SK-N-DZ (cell line): ENCODE measurements around the gene PAEP. TPM values are rescaled to one million over a fixed set of nuclear protein-coding genes. Genes with fewer than 3 reads are reported as not detected.
"Not testable (repeated sequence)": the region's sequence is repeated elsewhere in the genome, so short reads cannot be mapped to it uniquely, and the experiment has no call there.

ENCODE experiments used
- DNase-seq: peaks from one replicate; pipeline ENCODE4 v3.0.0-alpha.2; 2015; ENCODE audit warnings: low spot score
- polyA plus RNA-seq, 2 experiments: library from polyadenylated mRNA; depleted of rRNA; stranded (reverse); fragments of >200 nt; gene quantifications; 2 replicates each; pipeline ENCODE4 v1.2.3, GENCODE V29; 2014

Gene PAEP
- polyA plus RNA-seq (2014; cell fraction: cytosol; rRNA removed) = not detected in 2 replicates
- polyA plus RNA-seq (2014; cell fraction: nucleus; rRNA removed) = not detected in 2 replicates

DNA sequence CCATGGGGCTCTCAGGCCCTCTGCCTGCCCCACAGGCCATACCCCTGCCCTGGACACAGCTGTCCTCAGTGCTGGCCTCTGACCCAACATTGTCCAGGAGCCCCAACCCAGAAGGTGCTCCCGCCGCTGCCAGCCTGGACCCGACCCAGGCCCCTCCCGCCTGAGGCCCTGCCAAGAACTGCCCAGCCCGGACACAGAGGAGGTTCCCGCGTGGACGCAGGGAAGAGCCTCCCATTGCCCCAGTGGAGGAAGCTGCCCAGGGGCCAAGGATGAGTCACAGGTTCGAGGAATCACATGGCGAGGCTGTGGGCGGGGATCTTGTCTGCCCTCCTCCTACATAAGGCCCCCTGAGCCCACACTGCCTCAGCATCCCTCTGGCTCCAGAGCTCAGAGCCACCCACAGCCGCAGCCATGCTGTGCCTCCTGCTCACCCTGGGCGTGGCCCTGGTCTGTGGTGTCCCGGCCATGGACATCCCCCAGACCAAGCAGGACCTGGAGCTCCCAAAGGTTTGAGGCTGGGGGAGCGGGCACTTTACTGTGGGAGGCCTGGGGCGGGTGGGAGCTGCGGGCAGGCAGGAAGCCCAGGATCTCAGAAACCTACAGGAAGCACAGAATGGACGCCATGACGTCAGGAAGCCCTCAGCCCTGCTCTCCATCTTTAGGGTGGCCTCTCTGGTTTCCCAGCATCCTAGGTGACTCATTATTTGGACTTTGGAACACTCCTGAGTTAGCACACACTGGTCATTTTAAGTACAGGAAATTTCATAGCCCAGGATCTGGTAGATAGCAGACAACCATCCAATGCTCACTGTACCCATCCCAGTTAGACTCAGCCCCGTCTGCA lies at the start of gene PAEP:
Gene PAEP (plus strand): TSS at position 366 of the 844 bp plus-strand sequence.
- DNase-seq = no peak

- DNase-seq = no peak
Observed at GRCh38 chr9:135512241-135512603, 49.3 kb upstream of the PAEP start.

DNA sequence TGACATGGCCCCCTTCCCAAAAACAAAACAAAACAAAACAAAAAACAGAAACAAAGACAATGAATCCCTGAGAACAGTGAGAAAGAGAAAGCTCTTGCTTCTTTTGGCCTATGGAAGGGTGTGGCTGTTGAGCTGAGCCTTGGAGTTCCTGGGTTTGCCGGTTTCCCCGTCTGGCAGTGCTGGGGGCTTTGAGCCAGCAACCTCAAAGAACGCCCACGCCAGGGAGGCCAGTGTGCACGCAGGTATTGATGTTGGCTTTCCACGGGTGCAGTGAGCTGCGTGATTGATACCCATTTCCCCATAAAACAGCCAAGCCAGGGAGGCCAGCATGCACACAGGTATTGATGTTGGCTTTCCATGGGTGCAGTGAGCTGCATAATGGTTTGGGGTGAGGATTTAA lies 48.7 kb upstream of the PAEP start:
- no peak for DNase-seq

DNA sequence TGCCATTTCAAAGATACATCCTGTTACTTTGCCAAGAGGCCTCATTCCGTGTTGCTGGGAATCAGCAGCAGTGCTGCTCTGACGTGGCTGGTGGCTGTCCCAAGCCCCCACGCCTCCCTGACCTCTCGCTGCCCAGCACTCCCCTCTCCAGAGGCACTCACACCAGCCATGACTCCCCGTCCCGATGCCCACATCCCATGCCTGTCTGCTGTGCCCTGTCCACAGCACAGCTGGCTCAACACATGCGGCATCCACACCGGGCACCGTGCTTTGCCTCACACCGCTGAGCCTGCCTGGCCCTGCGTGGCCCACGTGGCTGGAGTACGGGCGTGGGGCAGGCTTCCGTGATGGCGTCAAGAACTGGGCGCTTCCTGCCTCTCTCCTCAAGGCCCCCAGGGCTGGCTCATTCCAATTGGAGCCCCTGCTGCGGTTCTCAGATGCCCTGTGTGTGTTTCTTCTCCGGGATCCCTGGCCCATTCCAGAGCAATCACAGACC lies 48.2 kb upstream of the PAEP start:
- DNase-seq = no peak

DNA sequence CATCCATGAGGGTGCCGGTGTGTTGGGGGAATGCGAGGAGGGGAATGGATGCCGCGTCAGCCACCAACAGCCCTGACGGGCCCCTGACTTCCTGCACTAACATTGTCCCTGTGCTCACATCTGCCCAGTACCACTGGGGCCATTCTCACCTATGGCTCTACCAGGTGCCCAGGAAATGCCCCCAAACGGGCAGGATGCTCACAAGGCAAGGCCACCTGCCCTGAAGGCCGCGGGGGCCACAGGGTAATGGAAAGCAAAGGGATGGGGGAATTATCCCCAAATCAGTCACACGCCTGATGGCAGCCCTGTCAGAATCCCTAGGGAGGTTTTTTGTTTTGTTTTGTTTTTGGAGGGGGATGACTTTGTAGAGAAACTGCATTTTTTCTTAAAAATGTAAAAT lies 47.6 kb upstream of the PAEP start:
- not testable (repeated sequence) for DNase-seq

- no peak for DNase-seq
Observed at GRCh38 chr9:135514342-135515082, 47.0 kb upstream of the PAEP start.

DNA sequence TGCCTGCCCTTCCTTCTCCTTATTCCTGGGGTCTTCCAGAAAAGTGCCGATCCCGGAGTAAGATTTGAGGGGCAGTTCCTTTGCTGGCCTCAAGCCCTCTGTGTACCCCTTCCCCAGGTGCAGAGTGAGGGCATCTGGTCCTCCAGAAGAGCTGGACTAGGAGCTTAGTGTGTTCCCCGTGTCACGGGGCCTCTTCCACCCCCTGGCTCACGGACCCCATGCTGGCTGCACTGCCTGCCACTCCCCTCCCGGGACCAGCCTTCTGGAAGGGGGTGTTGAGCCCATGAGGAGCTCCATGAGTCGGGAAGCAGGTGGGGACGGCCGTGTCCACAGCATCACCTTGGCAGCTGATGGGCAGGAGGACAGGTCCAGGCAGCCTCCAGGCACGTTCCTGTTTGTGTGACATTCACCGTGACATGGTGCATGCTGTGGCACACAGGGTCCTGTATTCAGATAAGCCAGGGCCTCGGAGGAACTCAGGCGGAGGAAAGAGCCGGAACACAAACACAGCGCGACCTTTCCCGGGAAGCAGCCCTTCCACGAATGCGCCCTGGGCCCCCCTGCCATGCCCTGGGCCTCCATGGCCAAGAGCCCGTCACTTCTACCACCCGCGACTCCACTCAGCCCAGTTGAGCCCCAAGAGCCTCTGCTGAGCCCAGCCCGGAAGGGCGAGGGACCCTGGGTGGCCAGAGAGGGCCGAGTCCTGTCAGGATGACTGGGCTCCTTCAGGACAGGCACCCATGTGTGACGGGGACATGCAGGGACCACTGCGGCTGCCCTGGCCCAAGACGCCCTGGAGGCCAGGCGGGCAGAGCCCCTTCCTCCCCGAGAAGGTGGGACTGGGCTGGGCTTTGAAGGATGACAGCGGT lies 46.2 kb upstream of the PAEP start:
- DNase-seq = no peak

GRCh38 chr9:135516132-135516860 lies 45.3 kb upstream of the PAEP start:
- DNase-seq = no peak

GRCh38 chr9:135517407-135517822 lies 44.1 kb upstream of the PAEP start:
- no peak for DNase-seq

DNA sequence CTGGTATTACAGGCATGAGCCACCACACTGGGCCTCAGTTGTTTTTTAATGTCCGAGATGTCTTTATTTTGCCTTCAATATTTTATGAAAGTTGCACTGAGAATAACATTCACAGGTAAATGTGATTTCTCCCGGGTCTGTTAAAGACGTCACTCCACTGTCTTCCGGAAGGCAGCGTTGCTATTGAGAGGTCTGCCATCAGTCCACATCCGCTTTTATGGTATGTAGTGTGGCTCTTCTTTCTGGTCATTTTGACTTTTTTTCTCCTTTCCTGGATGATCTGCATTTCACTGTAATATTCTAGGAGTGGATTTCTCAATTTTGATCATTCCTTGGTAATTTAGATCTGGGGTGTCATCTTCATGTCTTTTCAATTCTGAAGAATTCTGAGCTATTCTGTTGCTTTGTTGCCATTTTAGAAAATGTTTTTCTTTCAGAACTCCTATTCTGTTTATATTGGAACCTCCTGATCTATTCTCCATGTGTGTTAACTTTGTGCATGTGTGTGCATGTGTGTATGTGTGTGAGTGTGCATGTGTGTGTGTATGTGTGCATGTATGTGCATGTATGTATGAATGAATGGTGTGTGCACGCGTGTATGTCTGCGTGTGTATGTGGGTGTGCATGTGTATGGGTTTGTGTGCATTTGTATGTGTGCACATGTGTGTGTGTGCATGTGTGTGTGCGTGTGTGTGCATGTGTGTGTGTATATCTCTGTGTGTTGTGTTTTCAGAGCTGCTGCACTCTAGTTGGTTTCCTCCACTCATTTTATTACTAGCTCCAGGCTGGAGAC lies 42.2 kb upstream of the PAEP start:
- DNase-seq = no peak

DNA sequence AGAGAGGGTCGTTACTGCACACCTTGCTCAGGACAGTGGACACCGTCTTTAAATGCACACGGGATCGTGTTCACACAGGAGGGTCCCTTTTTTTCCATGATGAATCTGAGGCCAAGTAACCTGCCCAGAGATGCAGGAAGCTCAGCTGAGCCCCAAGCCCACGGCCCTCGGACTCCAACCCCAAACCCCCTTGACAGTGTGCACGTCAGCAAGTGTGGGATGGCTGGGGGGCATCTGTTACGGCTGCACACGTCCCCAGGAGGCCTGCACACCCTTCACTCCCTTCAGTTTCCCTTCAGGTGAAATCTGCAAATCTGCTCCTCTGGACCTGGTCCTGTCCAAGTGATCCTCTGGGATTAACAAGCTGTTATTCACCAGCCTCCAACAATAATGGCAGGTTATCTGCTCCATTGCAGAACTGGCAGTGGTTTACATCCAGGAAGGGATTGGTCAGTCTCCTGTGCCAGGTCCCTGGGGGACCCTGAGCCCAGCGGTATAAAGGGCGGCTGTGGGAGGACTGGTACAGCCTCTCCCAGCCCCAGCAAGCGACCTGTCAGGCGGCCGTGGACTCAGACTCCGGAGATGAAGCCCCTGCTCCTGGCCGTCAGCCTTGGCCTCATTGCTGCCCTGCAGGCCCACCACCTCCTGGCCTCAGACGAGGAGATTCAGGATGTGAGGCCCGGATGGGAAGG lies 40.5 kb upstream of the PAEP start, which contains the start of gene LCN1:
Gene LCN1 (plus strand): TSS at position 525 of the 692 bp plus-strand sequence. CDS start 58 bp downstream, at position 583.
- no peak for DNase-seq

GRCh38 chr9:135521608-135522095 lies 39.9 kb upstream of the PAEP start:
- no peak for DNase-seq

- DNase-seq = no peak
Observed at GRCh38 chr9:135522137-135522877, 39.2 kb upstream of the PAEP start.

DNA sequence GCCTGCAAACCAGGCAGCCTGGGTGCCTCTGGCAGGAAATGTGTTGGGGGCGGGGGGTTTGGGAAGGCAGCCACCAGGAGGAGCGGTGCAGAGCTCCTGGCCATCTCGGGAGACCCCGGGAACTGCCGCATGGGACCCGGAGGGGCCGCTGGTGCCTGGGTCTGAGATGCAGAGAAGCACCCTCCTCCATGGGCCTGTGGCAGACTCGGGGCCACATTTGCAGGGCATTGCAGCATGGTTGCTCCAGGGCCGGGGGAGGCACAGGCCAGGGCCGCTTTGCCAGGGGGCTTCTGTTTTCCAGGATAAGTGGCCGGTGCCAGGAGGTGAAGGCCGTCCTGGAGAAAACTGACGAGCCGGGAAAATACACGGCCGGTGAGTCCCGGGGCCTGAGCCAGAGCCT lies 38.6 kb upstream of the PAEP start:
- no peak for DNase-seq

- no peak for DNase-seq
Observed at GRCh38 chr9:135523521-135524129, 37.9 kb upstream of the PAEP start.

- no peak for DNase-seq
Observed at GRCh38 chr9:135524130-135524861, 37.3 kb upstream of the PAEP start.
